Measurements from ENCODE around the gene HAPLN1.
A peak's percentile ranks its signal among the peaks of the same experiment; 100 is the strongest.

Gene HAPLN1

GRCh38 chr5:83715236-83716065 lies 5.2 kb downstream of the HAPLN1 start:
- no peak for FAIRE-seq

DNA sequence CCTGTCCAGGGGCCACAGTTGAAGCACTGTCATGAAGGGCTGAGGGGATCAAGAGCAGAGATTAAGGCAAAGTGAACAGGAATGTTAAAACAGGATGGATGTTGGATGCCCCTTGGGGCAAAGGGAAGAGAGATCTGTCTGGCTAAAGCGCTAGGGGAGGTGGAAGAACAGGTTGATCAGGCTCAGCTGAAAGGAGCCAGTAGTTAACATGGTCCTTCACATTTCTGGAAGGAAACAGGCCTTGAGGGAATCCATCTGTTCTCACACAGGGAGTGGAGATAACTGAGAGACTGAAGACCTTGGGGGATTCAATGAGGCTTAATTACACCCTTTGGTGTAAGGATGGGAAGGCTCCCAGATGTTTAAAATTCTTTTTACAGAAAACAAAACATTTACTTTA lies 5.8 kb downstream of the HAPLN1 start:
- FAIRE-seq, result no peak

DNA sequence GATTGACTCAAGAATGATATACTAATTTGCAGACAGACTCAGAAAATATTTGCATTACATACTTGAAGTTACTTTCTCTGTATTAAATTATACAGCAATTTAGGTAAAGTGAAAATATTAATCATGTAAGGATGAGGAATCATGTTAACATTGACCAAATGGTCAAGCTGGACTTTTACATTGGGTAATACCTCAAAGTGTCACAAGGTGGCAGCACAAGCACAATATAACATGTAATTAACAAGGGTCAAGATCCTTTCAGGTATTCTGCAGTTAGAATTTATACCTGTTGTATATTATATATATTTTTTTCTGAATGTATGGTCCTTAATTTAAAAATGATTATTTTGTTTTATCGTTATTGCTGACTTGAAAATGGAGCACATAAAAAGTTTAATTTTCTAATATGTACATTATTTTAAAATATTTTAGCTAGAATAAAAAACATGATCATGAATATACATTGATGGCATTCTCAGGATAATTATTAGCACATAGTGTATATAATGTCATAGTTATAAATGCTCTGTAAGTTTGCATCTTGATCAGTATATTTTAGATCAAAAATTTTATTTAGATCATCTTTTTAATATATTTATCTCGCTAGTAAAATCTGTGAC lies 8.6 kb downstream of the HAPLN1 start:
- FAIRE-seq, result peak; percentile 94

GRCh38 chr5:83709973-83710372 lies 10.7 kb downstream of the HAPLN1 start:
- FAIRE-seq, result no peak

- no peak for FAIRE-seq
These were observed 12.5 kb downstream of the HAPLN1 start for GRCh38 chr5:83708170-83708569.

DNA sequence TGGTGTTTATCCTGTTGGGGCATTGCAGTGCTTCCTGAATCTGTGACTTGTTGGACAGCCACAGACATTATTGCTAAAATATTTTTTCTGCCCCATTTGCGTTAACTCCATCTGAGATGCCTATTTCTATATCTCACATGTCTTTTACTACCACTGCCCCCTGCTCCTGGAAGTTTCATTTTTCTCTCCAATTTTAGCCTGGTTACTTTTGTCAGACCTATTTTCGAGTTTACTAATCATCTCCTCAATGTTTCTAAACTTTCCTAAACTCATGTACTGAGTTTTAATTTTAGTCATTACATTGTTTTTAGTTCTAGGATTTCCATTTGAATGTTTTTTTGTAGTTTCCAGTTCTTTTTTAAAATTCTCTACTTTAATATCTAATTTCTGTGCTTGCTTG lies 17.6 kb downstream of the HAPLN1 start:
- no peak for FAIRE-seq

GRCh38 chr5:83701886-83702285 lies 18.8 kb downstream of the HAPLN1 start:
- no peak for FAIRE-seq

- FAIRE-seq, result no peak
These were observed 30.8 kb downstream of the HAPLN1 start for GRCh38 chr5:83689881-83690280.

DNA sequence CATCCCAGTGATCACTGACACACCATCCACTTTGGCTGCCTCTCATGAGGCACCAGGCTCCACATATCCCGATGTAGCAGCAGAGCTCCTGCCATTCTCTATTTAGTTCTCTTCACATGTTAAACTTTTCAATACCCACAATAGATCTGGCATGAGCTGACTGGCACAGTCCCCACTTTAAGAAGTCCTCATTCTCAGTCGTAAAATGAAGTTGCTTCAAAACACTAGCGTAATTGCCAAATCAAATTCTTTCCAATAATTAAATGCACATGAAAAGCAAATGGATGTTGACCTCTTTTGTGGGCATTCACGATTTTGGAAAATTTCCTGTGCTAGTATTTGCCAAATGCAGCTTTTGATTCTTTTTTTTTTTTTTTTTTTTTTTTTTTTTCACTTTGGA lies 32.4 kb downstream of the HAPLN1 start:
- FAIRE-seq, result no peak

DNA sequence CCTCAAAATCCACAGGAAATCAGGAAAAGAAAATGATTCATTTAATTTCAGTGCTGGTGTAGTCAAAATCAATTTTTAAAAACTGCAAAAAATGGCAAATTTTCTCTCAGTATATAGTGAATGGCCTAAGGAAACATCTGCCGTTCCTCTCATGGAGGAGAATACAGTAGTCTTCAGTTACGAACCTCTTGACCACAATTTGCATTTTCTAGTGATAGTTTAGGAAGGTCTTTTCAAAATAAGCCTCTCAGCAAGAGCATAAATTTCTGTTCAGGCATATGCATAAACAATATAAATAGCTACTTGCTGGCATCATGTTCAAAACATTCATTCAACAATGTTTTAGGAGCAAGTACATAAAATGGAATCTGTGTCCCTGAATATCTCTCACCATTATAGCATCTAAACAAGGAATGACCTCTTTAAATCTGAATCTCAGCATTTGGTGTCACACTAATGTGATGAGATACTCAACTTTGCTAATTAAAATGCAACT lies 33.5 kb downstream of the HAPLN1 start:
- FAIRE-seq, result no peak

DNA sequence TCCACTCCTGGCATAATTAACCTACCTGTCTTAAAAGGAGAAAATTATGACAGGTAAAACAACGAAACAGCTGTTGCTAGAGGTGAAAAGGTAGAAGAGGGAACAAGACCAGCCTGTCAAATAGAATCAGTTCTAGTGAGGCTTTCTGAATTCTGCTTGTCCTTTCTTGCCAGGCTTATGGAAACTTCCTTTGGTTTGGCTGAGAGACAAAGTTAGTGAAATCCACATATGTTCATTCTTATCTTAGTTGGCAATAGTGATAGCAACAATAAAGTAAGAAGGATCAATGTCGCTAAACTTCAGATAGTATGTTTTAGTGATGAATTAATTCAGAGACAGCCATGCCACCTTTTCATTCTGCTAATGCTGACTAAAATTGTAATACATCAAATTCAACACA lies 34.4 kb downstream of the HAPLN1 start:
- FAIRE-seq, result no peak

- FAIRE-seq, result no peak
These were observed 36.8 kb downstream of the HAPLN1 start for GRCh38 chr5:83683836-83684235.

DNA sequence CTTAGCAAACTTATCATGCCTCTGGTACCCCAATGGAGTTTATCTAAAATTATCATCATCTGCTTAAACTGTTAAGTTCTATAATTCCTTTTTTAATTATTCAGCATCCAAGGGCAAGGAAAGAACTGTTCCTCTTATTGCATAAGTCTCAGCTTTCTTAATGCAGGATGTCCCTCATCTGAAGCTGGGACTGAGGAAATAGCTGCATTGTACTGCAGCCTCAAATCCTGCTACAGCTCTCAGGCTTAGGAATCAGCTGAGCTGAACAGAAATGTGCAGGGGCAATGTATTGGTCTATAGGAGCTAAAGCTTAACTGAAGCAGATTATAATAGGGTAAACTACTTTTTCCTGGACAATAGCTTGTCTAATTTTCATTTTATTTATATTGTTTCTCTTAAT lies 48.0 kb downstream of the HAPLN1 start:
- no peak for FAIRE-seq

- no peak for FAIRE-seq
These were observed 48.5 kb downstream of the HAPLN1 start for GRCh38 chr5:83672158-83672557.

DNA sequence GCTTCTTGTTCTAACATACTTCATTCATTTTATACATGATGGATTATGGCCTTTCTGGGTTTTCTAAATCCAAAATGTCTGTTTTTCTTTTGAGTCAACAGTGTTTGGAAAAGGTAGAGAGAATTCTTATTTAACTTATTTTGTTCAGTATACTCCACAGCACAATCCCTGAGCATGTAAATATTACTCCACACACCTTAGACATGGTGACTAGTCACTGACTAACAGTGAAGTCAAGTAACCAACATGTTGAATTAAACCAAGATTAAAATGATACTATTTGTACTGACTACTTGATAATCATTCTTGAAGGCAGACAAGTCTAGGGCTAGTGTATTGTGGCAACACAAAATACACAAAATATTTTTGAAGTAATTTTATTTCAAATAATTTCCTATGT lies 55.0 kb downstream of the HAPLN1 start:
- no peak for FAIRE-seq

DNA sequence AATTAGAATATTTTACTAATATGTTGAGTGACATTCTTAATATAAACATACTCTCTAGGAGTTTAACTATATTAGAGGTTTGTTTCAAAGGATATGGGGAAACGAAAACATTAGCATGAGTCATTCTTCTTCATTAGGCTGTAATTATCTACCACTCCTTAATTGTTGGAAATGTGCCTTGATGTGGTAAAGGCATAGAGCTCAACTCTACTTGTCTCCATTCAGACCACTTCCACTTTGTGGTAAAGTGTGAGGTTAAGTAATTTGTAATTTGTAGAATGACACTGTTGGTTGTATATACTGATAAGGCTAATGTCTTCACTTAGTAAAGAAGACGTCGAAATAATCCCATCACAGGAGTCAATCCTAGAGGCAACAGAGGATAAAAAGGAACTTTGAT lies 58.1 kb downstream of the HAPLN1 start:
- FAIRE-seq, result no peak

GRCh38 chr5:83657807-83658525 lies 62.7 kb downstream of the HAPLN1 start:
- no peak for FAIRE-seq

- FAIRE-seq, result no peak
These were observed 66.1 kb downstream of the HAPLN1 start for GRCh38 chr5:83654427-83654994.

DNA sequence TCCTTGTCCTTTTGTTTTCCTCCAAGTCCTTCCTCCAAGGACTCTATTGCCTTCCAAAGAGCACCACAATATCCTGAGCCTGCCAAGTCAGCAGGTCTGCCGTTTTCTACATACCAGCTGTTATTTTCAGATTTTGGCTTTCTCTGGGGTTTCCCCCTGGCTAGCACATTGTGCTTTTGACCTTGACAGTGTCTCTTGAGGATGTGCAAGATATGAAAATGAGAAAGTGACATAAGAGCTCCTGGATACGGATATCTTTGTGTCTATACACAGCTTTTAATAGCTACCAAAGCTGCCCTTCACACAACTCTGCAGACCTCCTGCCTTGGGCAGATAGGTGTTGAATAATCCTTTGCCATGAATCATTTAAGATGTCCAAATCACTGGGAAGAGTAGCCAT lies 67.0 kb downstream of the HAPLN1 start:
- no peak for FAIRE-seq

GRCh38 chr5:83645936-83646335 lies 74.7 kb downstream of the HAPLN1 start:
- FAIRE-seq, result no peak

GRCh38 chr5:83644301-83644700 lies 76.4 kb downstream of the HAPLN1 start:
- FAIRE-seq, result no peak

DNA sequence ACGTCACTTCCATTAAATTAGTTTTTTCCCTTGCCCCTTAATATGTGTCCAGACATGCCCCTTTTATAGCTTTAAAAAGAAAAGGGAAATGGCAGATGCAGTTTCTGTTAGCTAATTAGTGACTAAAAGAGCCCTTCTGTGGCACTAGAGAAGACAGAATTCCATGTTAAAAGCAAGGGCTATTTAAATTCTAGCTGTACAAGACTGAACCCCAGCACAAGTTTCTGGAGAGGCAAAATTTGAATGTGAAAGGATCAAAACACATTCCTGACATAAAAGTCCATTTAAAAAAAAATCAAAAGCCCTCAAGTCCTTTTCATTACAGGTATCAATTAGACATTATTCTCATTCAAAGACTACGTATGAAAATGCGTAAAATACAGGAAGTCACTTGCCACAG lies 78.7 kb downstream of the HAPLN1 start:
- no peak for FAIRE-seq

GRCh38 chr5:83639911-83640310 lies 80.7 kb downstream of the HAPLN1 start:
- FAIRE-seq, result no peak
